GM19372 (cell line): ENCODE results near the gene SLC24A3.
"Not testable (repeated sequence)": the region's sequence is repeated elsewhere in the genome, so short reads cannot be mapped to it uniquely, and the experiment has no call there.

ENCODE experiments used
- ATAC-seq: cut with Tn5 transposase; IDR thresholded peaks from one replicate; pipeline ENCODE4 v1.9.1; 2021; ENCODE audit warnings: mild to moderate bottlenecking, low read depth, moderate library complexity; ENCODE audit not compliant: unreplicated experiment

The SLC24A3 gene

DNA sequence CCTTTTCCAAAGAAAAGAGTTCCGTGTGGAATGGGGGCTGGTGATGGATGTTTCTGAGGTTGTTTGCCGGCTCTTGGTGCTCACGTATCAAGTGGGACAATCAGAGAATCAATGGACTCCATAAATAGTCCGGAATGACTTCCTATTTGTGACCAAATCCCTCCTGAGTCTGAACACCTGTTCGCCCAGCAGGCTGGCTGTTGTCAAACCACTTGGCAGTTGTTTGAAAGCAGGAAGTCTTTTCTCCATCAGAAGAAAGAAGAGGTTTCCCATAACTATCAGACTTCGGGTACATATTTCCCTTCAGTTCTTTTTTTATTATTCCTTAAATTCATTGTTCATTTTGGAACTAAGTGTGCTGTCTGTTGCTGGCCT, 390.9 kb downstream of the SLC24A3 start:
- ATAC-seq, result no peak

DNA sequence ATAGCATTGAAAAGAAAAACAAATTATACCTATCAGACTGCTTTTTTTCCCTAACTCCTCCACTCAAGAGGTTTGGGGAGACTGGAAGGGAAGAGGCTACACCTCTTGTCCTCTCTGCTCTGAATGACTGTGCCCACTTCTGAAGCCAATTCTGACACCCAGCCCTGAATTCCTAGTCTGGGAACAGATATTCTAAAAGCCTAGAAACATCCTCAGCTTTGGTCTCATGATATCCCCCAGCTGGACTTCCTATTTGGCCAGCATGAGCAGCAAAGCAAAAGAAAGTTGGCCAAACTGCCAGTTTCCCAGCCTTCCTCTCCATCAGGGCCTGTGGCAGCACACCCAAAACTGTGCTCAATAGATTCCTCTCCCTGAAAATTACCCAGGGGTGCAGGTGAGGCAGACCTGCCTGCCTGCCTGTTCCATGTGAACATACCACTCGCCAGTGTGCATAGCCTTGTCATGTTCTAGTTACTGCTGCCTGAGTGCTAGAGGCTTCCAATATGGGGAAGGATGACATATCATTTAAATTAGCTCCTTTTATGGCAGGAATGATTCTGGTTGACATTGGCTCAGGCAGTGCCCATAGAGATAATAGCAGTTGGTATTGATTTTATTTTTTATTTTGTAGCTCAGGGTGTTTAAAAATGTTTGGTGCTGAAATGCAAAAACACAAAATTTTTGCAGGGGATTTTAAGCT, 393.5 kb downstream of the SLC24A3 start:
- no peak for ATAC-seq

GRCh38 chr20:19609642-19610223, 397.3 kb downstream of the SLC24A3 start:
- ATAC-seq, result no peak

DNA sequence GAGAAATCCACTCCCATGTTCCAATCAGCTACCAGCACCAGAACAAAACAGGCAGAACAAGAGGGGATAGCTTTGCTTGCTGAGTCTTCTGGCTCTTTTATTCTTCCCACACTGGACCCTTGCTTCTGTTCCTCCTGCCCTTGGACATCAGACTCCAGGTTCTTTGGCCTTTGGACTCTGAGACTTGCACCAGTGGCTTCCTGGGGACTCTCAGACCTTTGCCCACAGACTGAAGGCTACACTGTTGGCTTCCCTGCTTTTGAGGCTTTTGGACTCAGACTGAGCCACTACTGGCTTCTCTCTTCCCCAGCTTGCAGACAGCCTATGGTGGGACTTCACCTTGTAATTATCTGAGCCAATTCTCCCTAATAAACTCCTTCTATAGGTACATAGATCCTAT, 403.2 kb downstream of the SLC24A3 start:
- ATAC-seq, result no peak

- ATAC-seq, result no peak
These were observed 403.6 kb downstream of the SLC24A3 start for GRCh38 chr20:19616081-19616480.

GRCh38 chr20:19616620-19617019, 404.2 kb downstream of the SLC24A3 start:
- ATAC-seq, result no peak

- ATAC-seq, result no peak
These were observed 404.8 kb downstream of the SLC24A3 start for GRCh38 chr20:19617256-19617655.

GRCh38 chr20:19618711-19619110, 406.3 kb downstream of the SLC24A3 start:
- ATAC-seq, result no peak

GRCh38 chr20:19619904-19620430, 407.5 kb downstream of the SLC24A3 start:
- ATAC-seq, result no peak

GRCh38 chr20:19620446-19620845, 408.0 kb downstream of the SLC24A3 start:
- ATAC-seq, result no peak

- ATAC-seq, result no peak
These were observed 408.6 kb downstream of the SLC24A3 start for GRCh38 chr20:19621072-19621471.

GRCh38 chr20:19624221-19624965, 412.0 kb downstream of the SLC24A3 start:
- no peak for ATAC-seq

DNA sequence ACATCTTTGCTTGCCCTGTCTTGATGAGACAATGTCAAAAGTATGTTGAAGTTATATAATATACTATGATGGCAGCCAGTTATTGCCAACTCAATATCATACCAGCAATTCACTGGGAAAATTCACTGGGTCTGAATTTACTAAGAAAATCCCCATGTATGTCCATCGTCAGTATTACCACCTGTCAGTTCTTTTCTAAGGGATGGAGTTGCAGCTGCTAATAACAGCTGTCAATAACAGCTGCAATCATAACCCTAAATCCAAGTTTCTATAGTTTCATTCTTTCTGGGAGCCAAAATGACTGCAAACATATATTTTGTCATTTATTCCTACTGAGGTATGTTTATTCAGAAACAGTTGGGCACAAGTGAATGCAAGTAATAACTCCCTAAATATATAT, 413.0 kb downstream of the SLC24A3 start:
- no peak for ATAC-seq

DNA sequence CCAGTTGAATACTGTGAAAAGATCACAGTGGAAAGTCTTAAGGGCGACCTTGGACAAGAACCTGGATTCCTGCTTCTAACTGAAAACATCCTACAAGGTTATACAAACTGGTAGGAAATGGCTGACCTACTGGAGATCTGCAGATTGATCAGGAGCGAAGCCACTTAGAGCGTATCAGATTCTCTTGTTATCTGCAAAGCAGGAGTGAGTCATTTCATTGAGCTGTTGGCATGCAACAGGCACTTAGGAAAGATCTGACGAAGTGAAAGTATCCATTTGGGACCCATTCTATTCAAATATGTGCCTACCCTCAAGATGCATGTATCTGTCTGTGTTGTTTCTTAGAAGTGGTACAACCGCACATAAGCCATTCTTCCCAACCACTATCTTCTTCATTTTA, 414.5 kb downstream of the SLC24A3 start:
- ATAC-seq, result no peak

GRCh38 chr20:19628570-19629134, 416.2 kb downstream of the SLC24A3 start:
- no peak for ATAC-seq

GRCh38 chr20:19631410-19631809, 419.0 kb downstream of the SLC24A3 start:
- ATAC-seq, result no peak

DNA sequence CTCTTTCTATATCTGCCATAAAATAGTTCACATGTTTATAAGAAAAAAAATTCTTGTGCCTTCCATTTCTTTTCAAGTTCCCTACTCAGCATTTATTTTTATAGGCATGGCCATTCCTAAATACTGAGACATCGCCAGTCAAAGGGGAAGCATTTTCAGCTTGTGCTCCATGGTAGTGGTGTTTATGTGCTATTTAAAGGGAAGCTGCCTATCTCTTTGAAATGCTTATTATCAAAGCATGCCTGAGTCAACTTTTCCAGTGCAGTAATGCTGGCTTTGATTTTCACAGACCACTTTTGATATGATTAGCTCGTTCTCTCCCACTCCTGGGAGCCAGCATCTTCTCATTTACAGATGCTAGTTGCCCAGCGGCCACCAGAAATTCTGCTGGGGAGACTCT, 421.5 kb downstream of the SLC24A3 start:
- ATAC-seq, result no peak

- ATAC-seq, result not testable (repeated sequence)
These were observed 427.1 kb downstream of the SLC24A3 start for GRCh38 chr20:19639471-19640045.

GRCh38 chr20:19642860-19643259, 430.4 kb downstream of the SLC24A3 start:
- no peak for ATAC-seq

- no peak for ATAC-seq
These were observed 431.6 kb downstream of the SLC24A3 start for GRCh38 chr20:19644085-19644484.

- ATAC-seq, result no peak
These were observed 434.5 kb downstream of the SLC24A3 start for GRCh38 chr20:19646963-19647362.
